Neuronal stem cell (in vitro differentiated cells): ENCODE results near the gene SLCO6A1.

ENCODE experiments used
- DNase-seq: peaks from one replicate; pipeline ENCODE4 v3.0.0-alpha.2; 2013; ENCODE audit warnings: low spot score
- H2AFZ ChIP-seq: one replicate; pipeline ENCODE4 v1.6.1; 2013; ENCODE audit warnings: mild to moderate bottlenecking, low read length, inconsistent platforms
- H2AK5ac ChIP-seq: 2 replicates; pipeline ENCODE4 v1.6.1; 2013; ENCODE audit warnings: low read depth, mild to moderate bottlenecking, inconsistent platforms, low read length, moderate library complexity, mixed read lengths
- H2BK120ac ChIP-seq: 2 replicates; pipeline ENCODE4 v1.6.1; 2013; ENCODE audit warnings: low read depth, mild to moderate bottlenecking, inconsistent platforms, low read length, moderate library complexity, mixed read lengths
- H2BK12ac ChIP-seq: one replicate; pipeline ENCODE4 v1.6.1; 2013; ENCODE audit warnings: low read length, inconsistent platforms
- H2BK15ac ChIP-seq: 2 replicates; pipeline ENCODE4 v1.6.1; 2013; ENCODE audit warnings: mild to moderate bottlenecking, low read length, inconsistent platforms, mixed read lengths
- H2BK5ac ChIP-seq: one replicate; pipeline ENCODE4 v1.6.1; 2013; ENCODE audit warnings: inconsistent platforms, mild to moderate bottlenecking, low read length, moderate library complexity
- H3K14ac ChIP-seq: one replicate; pipeline ENCODE4 v1.6.1; 2013; ENCODE audit warnings: low read length, inconsistent platforms
- H3K18ac ChIP-seq: 2 replicates; pipeline ENCODE4 v1.6.1; 2013; ENCODE audit warnings: low read length, inconsistent platforms
- H3K23ac ChIP-seq: 2 replicates; pipeline ENCODE4 v1.6.1; 2013; ENCODE audit warnings: low read depth, mild to moderate bottlenecking, mixed read lengths, low read length, inconsistent platforms; ENCODE audit not compliant: poor library complexity
- H3K27ac ChIP-seq: replicated peaks from 3 replicates; pipeline ENCODE4 v1.5.1; 2013; ENCODE audit warnings: low read length, inconsistent platforms
- H3K27me3 ChIP-seq, 3 experiments: 2 replicates each; pipeline ENCODE4 v1.6.1; 2013; ENCODE audit warnings: low read length in 3 of 3, mild to moderate bottlenecking in 2 of 3, inconsistent platforms in 1 of 3, low read depth in 1 of 3, mixed read lengths in 1 of 3, moderate library complexity in 1 of 3; ENCODE audit not compliant: control insufficient read depth in 3 of 3, insufficient read depth in 3 of 3
- H3K36me3 ChIP-seq, 2 donors: replicated peaks in 1 of 2; 2 replicates each; pipeline ENCODE4 v1.6.1; 2013; ENCODE audit warnings: low read length in 2 of 2; ENCODE audit not compliant: control insufficient read depth in 2 of 2, insufficient read depth in 2 of 2
- H3K4ac ChIP-seq: 2 replicates; pipeline ENCODE4 v1.6.1; 2013; ENCODE audit warnings: inconsistent platforms, mild to moderate bottlenecking, low read length, moderate library complexity
- H3K4me1 ChIP-seq, 2 donors: 1 replicate in 1 of 2; 2 replicates in 1 of 2; pipeline ENCODE4 v1.6.1; 2013; ENCODE audit warnings: low read length in 2 of 2, low read depth in 1 of 2; ENCODE audit not compliant: control insufficient read depth in 2 of 2, insufficient read depth in 1 of 2
- H3K4me2 ChIP-seq: one replicate; pipeline ENCODE4 v1.6.1; 2013; ENCODE audit warnings: mild to moderate bottlenecking, low read length, inconsistent platforms; ENCODE audit not compliant: insufficient read depth, poor library complexity, severe bottlenecking
- H3K4me3 ChIP-seq, 2 donors: 2 replicates each; pipeline ENCODE4 v1.5.1; 2013; ENCODE audit warnings: low read length in 2 of 2, mild to moderate bottlenecking in 2 of 2, inconsistent platforms in 1 of 2, moderate library complexity in 1 of 2
- H3K79me1 ChIP-seq: one replicate; pipeline ENCODE4 v1.6.1; 2013; ENCODE audit warnings: low read depth, mild to moderate bottlenecking, inconsistent platforms, low read length, moderate library complexity
- H3K9ac ChIP-seq: one replicate; pipeline ENCODE4 v1.6.1; 2013; ENCODE audit warnings: mild to moderate bottlenecking, low read depth, low read length, inconsistent platforms; ENCODE audit not compliant: poor library complexity
- H3K9me3 ChIP-seq, 2 donors: replicated peaks in 1 of 2; 2 replicates each; pipeline versions ENCODE3 to v1.6.1; 2013; ENCODE audit warnings: low read length in 2 of 2, mild to moderate bottlenecking in 2 of 2, inconsistent platforms in 1 of 2, low read depth in 1 of 2, mixed read lengths in 1 of 2, moderate library complexity in 1 of 2; ENCODE audit not compliant: control insufficient read depth in 2 of 2, insufficient read depth in 1 of 2
- H4K8ac ChIP-seq: one replicate; pipeline ENCODE4 v1.6.1; 2013; ENCODE audit warnings: low read depth, mild to moderate bottlenecking, inconsistent platforms, low read length, moderate library complexity
- H4K91ac ChIP-seq: one replicate; pipeline ENCODE4 v1.6.1; 2013; ENCODE audit warnings: low read length, low read depth, mild to moderate bottlenecking, inconsistent platforms; ENCODE audit not compliant: poor library complexity
- WGBS, 2 donors: extraction: QIAGEN DNeasy Blood & Tissue Kit; methylation state at CpG; one replicate each; pipeline ENCODE4 v1.1.7; 2013; ENCODE audit warnings: missing lambda C conversion rate in 2 of 2, mixed read lengths in 1 of 2; ENCODE audit not compliant: insufficient read length in 2 of 2, insufficient replicate concordance in 1 of 2; ENCODE audit errors: extremely low coverage in 2 of 2; 5-methylcytosine and 5-hydroxymethylcytosine counted together

SLCO6A1 gene

GRCh38 chr5:102421647-102422046 is 77.2 kb downstream of the SLCO6A1 start:
- no peak overlapping the region for H2BK15ac ChIP-seq
- no peaks in the 10 kb centered on the region for H3K9me3 ChIP-seq
- H4K91ac ChIP-seq: no peak overlapping the region
- no peak overlapping the region for H2AFZ ChIP-seq
- no peaks in the 10 kb centered on the region for H3K27me3 ChIP-seq
- H2BK12ac ChIP-seq: no peak overlapping the region
- H3K4me1 ChIP-seq: no peaks in the 10 kb centered on the region
- no peak for DNase-seq
- peak overlapping the region; percentile 6 for H3K23ac ChIP-seq
- H3K4me2 ChIP-seq: no peak overlapping the region
- H3K27ac ChIP-seq: no peak overlapping the region
- no CpG with 5 or more reads among the region's 3 CpGs for WGBS, 2 donors
- no peak overlapping the region for H3K4ac ChIP-seq
- no peak overlapping the region for H2BK5ac ChIP-seq
- no peaks in the 10 kb centered on the region for H3K79me1 ChIP-seq
- no peak overlapping the region for H3K4me3 ChIP-seq
- no peak overlapping the region for H3K18ac ChIP-seq
- H2BK120ac ChIP-seq: no peak overlapping the region
- peak overlapping the region; percentile 2 for H3K14ac ChIP-seq
- H4K8ac ChIP-seq: no peak overlapping the region
- H2AK5ac ChIP-seq: no peak overlapping the region
- H3K9ac ChIP-seq: no peak overlapping the region
- H3K36me3 ChIP-seq: no peaks in the 10 kb centered on the region

- no peak overlapping the region for H3K14ac ChIP-seq
- no peak overlapping the region for H3K18ac ChIP-seq
- no peaks in the 10 kb centered on the region for H3K27me3 ChIP-seq
- H2BK120ac ChIP-seq: no peak overlapping the region
- WGBS, 2 donors: no CpG with 5 or more reads among the region's 1 CpG
- no peak overlapping the region for H2AK5ac ChIP-seq
- H2BK5ac ChIP-seq: no peak overlapping the region
- no peak overlapping the region for H4K8ac ChIP-seq
- no peaks in the 10 kb centered on the region for H3K4me1 ChIP-seq
- no peak overlapping the region for H3K27ac ChIP-seq
- no peak overlapping the region for H3K23ac ChIP-seq
- no peak overlapping the region for H3K4me2 ChIP-seq
- H2BK15ac ChIP-seq: no peak overlapping the region
- no peak for DNase-seq
- no peaks in the 10 kb centered on the region for H3K9me3 ChIP-seq
- no peaks in the 10 kb centered on the region for H3K36me3 ChIP-seq
- no peak overlapping the region for H4K91ac ChIP-seq
- H2BK12ac ChIP-seq: no peak overlapping the region
- no peak overlapping the region for H3K9ac ChIP-seq
- no peak overlapping the region for H3K4me3 ChIP-seq
- H3K79me1 ChIP-seq: no peaks in the 10 kb centered on the region
- no peak overlapping the region for H2AFZ ChIP-seq
- no peak overlapping the region for H3K4ac ChIP-seq
Measured at GRCh38 chr5:102418531-102418930, 80.3 kb downstream of the SLCO6A1 start.

- H2AFZ ChIP-seq: no peak overlapping the region
- no peak overlapping the region for H3K23ac ChIP-seq
- H3K18ac ChIP-seq: no peak overlapping the region
- no peaks in the 10 kb centered on the region for H3K9me3 ChIP-seq
- no peaks in the 10 kb centered on the region for H3K27me3 ChIP-seq
- H2BK15ac ChIP-seq: no peak overlapping the region
- WGBS, 2 donors: no CpG with 5 or more reads among the region's 6 CpGs
- no peak overlapping the region for H3K14ac ChIP-seq
- no peak overlapping the region for H3K4ac ChIP-seq
- H3K9ac ChIP-seq: no peak overlapping the region
- H2BK5ac ChIP-seq: no peak overlapping the region
- no peaks in the 10 kb centered on the region for H3K36me3 ChIP-seq
- H4K91ac ChIP-seq: no peak overlapping the region
- DNase-seq: no peak
- H4K8ac ChIP-seq: no peak overlapping the region
- H2AK5ac ChIP-seq: no peak overlapping the region
- H2BK12ac ChIP-seq: no peak overlapping the region
- H3K27ac ChIP-seq: no peak overlapping the region
- H3K4me3 ChIP-seq: no peak overlapping the region
- no peak overlapping the region for H2BK120ac ChIP-seq
- no peak overlapping the region for H3K4me2 ChIP-seq
- H3K79me1 ChIP-seq: no peaks in the 10 kb centered on the region
- no peaks in the 10 kb centered on the region for H3K4me1 ChIP-seq
Measured at GRCh38 chr5:102414448-102414847, 84.4 kb downstream of the SLCO6A1 start.

- H3K4me3 ChIP-seq: no peak overlapping the region
- no peak overlapping the region for H2BK120ac ChIP-seq
- no peak overlapping the region for H3K4me2 ChIP-seq
- no peak overlapping the region for H3K18ac ChIP-seq
- H3K9me3 ChIP-seq: peaks cover 0 to 6% of the 10 kb centered on the region in 2 donors
- H2AFZ ChIP-seq: no peak overlapping the region
- no peaks in the 10 kb centered on the region for H3K4me1 ChIP-seq
- WGBS, 2 donors: no CpG with 5 or more reads among the region's 2 CpGs
- no peak overlapping the region for H3K9ac ChIP-seq
- no peak overlapping the region for H3K4ac ChIP-seq
- H2BK5ac ChIP-seq: no peak overlapping the region
- H4K8ac ChIP-seq: no peak overlapping the region
- no peak overlapping the region for H2BK12ac ChIP-seq
- no peak for DNase-seq
- H2BK15ac ChIP-seq: no peak overlapping the region
- H3K27me3 ChIP-seq: no peaks in the 10 kb centered on the region
- no peaks in the 10 kb centered on the region for H3K36me3 ChIP-seq
- H3K14ac ChIP-seq: no peak overlapping the region
- H3K23ac ChIP-seq: no peak overlapping the region
- H3K27ac ChIP-seq: no peak overlapping the region
- no peak overlapping the region for H4K91ac ChIP-seq
- no peaks in the 10 kb centered on the region for H3K79me1 ChIP-seq
- no peak overlapping the region for H2AK5ac ChIP-seq
Measured at GRCh38 chr5:102388235-102388634, 110.6 kb downstream of the SLCO6A1 start.
